HuH-7 (cell line): ENCODE results near the gene TBC1D20.

Experiments used
- DNase-seq: peaks from one replicate; pipeline ENCODE4 v3.0.0; 2011; ENCODE audit warnings: low spot score

Gene TBC1D20

DNA sequence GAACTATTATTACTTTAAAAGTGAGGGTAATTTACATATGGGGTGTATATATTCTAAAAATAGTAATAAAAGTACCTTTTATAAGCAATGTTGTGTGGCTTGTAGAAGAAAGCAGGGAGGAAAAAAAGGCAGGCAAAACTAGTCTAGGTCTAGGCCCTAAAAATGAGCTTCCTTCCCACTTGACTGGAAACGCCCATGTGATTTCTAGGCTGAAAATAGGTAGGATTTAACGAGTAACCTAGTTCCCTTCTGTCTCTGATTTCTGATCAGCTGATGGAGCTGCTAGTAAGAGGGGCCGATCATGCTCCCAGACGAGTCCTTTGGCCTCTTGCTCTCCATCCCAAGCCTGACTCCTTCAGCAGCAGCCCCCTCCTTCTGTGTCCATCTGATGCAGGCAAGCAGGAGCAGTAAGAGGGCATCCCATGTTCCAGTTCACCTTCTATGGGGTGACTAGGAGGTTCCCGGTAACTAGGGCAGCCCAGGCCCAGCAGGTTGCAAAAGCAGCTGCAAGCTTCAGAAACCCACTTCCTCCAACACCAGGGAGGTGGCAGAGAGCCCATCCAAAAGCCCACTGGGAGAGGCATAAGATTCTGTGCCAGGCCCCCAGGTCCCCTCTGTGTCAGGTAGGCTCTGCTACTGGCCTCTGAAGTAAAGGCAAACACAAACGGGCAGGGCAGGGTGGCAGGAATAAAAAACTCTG is 24.4 kb downstream of the TBC1D20 start:
- DNase-seq = no peak

- DNase-seq = no peak
Measured at GRCh38 chr20:436476-436875, 25.9 kb downstream of the TBC1D20 start.

DNA sequence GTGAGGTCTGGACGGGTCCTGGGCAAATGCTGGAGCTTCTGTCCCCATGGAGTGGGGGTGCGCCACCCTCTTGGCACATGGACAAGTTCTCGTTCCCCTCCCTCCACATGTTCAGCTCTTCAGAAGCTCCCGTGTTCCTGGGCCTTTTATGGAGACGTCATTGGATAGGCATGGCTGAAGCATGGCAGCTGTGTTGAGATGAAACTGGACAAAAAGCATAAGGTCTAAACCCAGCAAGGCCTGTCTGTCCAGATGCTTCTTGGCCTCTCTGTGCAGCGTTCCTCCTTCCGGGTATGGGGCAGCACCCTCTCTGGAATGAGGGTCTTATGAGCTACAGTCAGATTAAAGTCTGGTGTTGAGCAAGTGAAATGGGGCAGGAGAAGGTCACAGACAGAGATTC is 26.8 kb downstream of the TBC1D20 start:
- DNase-seq = no peak

GRCh38 chr20:434661-435419 is 27.5 kb downstream of the TBC1D20 start:
- no peak for DNase-seq

DNA sequence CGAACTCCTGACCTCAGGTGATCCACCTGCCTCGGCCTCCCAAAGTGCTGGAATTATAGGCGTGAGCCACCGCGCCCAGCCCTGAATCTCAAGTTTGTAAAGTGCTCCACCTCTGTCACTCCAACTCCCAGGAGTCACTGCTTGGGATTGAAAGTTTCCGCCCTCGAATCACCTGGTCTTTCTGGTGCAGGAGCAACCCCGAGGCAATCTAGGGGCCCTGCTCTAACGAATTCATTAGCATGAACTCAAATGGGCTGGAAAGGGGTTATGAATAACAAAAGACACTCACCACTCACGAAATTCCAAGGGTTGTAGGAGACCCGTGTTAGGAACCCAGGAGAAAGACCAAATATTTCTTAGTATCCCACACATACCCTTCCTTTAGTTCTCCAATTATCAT is 28.1 kb downstream of the TBC1D20 start:
- no peak for DNase-seq

DNA sequence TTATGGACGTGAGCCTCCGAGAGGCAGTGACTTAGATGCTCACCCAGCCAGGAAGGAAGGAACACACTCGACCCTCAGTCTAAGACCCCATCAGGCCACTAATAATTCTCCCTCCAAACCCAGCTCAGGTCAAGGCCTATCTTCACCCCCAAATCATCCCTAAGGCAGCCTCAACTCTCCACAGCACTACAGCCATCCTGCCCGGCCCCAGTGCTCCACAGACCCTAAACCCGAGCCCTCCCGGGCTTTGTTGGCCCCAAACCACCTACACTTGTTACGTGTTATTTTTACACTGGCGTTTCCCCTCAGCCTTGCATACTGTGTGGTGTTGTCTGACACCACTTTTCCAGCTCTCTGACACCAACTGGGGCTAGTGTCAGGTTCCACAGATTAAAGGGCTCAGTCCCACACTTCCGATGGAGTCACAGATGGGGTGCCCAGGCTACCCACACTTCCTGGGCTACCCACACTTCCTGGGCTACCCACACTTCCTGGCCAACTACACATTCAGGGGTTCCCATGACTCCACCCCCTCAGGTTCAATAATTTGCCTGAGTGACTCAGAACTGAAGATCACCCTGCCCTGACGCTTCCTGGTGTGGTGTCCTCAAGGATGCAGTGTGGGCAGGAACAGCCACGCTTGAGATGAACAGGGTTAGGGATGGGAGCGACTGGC is 28.9 kb downstream of the TBC1D20 start:
- no peak for DNase-seq

DNA sequence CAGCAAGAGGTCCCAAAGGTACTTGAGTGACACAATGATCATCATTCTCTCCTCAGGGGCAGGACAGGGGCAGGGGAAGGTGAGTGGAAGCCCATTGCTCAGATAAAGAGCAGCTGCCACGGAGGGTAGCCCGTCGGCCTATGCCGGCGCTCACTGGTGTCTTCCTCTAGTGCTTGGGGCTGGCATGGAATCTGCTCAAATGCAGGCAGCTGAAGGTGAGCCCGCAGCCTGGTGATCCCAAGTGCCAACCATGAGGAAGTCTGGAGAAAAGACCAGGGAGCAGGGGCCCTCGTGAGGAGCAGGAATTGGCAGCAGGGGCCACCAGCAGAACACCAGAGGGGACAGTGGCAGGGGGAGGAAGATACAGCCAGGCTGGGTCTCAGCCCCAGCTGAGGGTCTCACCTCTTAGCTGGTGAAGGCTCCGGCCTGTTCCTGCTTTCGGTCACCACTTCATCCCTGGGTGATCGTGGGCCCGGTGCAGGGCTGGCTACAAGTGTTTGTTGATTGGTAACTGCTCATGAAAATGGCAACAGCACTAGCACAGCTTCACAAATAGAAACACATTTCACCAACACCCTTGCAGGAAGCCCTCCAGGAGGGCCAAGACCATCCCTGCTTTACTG is 29.5 kb downstream of the TBC1D20 start:
- DNase-seq = no peak

DNA sequence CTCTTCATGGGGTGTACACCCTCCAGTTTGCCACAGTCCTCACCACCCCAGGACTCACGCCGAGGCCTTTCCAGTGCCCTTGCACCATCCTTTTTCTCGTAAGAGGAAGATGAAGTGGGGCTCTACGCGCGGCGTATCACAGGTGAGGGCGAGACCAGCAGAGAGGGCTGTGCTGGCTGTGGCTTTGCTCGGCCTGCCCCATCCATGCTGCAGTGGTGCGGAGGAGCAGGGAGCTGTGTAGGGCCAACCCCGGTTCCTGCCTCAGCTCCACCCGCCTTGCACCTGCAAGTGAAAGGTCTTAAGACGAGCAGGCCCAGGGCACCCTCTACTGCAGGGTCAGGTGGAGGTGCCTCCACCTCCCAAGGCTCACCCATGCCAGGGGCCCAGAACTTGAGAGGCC is 30.1 kb downstream of the TBC1D20 start:
- DNase-seq = no peak

DNA sequence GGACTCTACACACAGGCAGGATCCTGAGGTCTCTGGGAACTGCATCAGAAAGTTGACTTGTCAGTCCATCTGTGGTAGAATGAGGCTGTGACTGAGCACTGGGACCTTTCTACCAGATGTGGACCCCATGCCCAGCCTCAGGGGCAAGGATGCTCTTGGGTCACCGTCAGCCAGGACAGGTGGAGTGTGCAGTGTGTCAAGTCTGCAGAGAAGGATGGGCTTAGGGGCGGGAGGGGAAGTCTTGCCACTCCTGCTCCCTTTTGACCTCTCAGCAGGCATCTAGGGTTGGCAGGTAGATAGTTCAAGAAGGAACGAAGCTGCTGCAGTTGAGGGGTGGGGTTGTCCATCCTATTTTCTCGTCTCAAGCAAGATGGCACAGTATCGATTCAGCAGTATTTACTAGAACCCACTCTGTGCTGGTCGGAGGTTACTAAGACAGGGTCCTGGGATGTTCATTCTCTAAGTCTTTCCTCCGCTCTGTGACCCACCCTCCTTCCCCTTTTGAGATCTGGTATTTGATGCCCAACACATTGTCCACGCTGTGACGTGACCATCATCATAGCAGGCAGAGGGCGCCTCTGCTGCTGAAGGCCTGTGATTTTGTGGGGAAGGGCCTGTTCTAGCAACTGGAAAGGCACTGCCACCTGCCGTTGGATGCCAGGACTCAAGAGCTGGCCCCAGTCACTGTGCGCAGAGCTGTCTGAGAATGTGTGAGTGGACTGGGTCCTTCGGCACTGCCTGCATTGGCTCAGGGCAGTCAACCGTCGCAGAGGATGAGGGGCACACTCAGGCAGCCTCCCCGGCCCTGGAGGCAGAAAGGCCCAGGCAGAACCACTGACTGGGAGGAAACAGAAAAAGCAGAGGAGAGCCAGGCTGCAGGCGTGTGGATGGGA is 31.1 kb downstream of the TBC1D20 start:
- peak; percentile 95 for DNase-seq

- DNase-seq = no peak
Measured at GRCh38 chr20:430091-430999, 32.0 kb downstream of the TBC1D20 start.

GRCh38 chr20:428658-429200 is 33.6 kb downstream of the TBC1D20 start:
- DNase-seq = no peak

- DNase-seq = no peak
Measured at GRCh38 chr20:427849-428657, 34.3 kb downstream of the TBC1D20 start.

DNA sequence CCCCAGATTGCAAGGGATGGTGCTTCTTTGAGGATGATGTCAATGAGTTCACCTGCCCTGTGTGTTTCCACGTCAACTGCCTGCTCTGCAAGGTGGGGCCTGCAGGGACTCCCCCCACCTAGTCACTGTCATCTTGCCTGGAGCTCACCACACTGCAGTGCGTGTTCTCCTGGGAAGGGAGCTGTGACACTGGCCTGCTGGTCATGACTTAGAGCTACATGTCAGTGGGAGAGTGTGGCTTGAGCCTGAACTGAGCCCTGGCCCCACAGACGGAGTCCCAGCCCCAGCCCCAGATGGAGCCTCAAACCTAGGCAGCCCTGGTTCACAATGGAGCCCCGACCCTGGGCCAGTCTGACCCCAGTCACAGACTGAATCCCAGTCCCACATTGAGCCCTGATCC is 34.9 kb downstream of the TBC1D20 start:
- DNase-seq = no peak

- no peak for DNase-seq
Measured at GRCh38 chr20:426566-426965, 35.8 kb downstream of the TBC1D20 start.

DNA sequence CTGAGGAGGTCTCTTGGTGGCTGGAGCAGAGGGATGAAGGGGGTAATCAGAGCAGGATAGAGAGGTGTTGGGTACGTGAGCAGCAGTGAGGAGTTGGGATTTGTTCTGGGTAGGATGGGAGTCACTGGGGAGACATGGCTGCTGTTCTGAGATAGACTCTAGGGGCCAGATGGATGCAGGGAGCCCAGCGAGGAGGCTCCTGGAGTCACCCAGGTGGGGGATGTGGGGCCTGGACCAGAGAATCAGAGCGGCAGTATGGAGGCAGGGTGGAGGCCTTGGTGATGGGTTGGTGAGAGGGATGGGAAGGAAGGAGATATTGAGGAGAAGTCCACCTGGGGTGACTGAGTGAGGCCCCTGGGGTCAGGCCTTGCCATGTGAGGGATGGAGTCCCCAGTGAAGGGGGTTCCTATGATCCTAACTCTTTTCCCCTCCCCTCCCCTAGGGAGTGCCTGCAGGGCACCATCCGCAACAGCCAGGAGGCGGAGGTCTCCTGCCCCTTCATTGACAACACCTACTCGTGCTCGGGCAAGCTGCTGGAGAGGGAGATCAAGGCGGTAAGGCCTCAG is 40.6 kb downstream of the TBC1D20 start:
- DNase-seq = no peak

DNA sequence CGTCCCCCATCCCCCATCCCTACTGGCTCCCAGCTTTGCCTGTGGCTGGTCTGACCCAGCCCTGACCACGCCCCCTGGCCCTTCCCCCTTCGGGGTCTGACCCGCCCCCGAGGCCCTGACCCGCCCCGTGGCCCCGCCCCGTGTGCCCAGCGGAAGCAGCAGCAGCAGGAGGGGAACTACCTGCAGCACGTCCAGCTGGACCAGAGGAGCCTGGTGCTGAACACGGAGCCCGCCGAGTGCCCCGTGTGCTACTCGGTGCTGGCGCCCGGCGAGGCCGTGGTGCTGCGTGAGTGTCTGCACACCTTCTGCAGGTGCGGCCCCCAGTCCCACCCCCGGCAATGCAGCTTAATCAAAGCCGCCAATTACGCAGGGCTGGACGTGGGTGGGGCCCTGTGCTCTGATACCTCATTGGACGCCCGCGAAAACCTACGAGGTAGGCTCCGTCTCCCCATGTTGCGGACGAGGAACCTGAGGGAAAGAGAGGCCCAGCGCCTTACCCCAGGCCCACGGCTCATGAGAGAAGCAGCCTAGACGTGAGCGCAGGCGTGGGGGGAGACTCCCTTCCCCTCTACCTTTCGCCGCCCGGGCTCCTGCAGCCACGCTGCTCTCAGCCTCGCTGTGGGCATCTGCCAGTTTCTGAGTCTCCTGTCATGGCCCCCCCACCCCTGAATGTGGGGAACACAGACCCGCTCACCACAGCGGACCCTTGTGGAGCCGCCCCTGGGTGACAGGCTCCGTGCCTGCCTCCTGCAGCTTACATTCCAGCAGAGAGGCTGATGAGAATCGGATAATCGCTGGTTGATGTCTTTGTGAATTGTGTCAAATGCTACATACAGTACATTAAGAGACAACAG is 41.4 kb downstream of the TBC1D20 start:
- DNase-seq = peak; percentile 56

GRCh38 chr20:420166-420620 is 42.1 kb downstream of the TBC1D20 start:
- DNase-seq = no peak

- DNase-seq = no peak
Measured at GRCh38 chr20:419556-420165, 42.7 kb downstream of the TBC1D20 start.
